Ovary (tissue), 9 donors: ENCODE results near the gene CYFIP2. TPM values are rescaled to one million over a fixed set of nuclear protein-coding genes. Genes with fewer than 3 reads are reported as not detected.

ENCODE experiments used
- DNase-seq, 5 donors: peaks; one replicate each; pipeline ENCODE4 v3.0.0-alpha.2; 2019 to 2020
- H3K27ac ChIP-seq, 2 donors: fragments of 200-600 bp; one replicate each; pipeline versions ENCODE4 v1.5.1 to v1.8.0; 2019 to 2022
- H3K27me3 ChIP-seq: fragments of 200-600 bp; one replicate; pipeline ENCODE4 v1.8.0; 2022
- H3K36me3 ChIP-seq: fragments of 200-600 bp; sonication (generic); one replicate; pipeline ENCODE4 v1.5.1; 2019
- H3K4me1 ChIP-seq: one replicate; pipeline ENCODE4 v1.8.1; 2013; ENCODE audit warnings: mild to moderate bottlenecking, moderate library complexity; ENCODE audit not compliant: insufficient read depth
- H3K4me3 ChIP-seq: fragments of 200-600 bp; sonication (generic); one replicate; pipeline ENCODE4 v1.5.1; 2017
- H3K9me3 ChIP-seq, 2 donors: fragments of 200-600 bp in 1 of 2; sonication (generic) in 1 of 2; one replicate each; pipeline versions ENCODE4 v1.5.1 to v1.8.1; 2013 to 2019; ENCODE audit warnings: mild to moderate bottlenecking in 1 of 2, moderate library complexity in 1 of 2
- CTCF ChIP-seq, 3 donors: fragments of 450-650 bp in 2 of 3; fragments of 200-600 bp in 1 of 3; IDR thresholded peaks; one replicate each; pipeline versions ENCODE4 v1.5.1 to v1.8.0; 2016 to 2022; ENCODE audit warnings: antibody characterized with exemption in 3 of 3, mild to moderate bottlenecking in 1 of 3
- EP300 ChIP-seq: sonication (generic); formaldehyde crosslinking; IDR thresholded peaks from one replicate; pipeline ENCODE4 v1.6.1; 2017; ENCODE audit warnings: antibody characterized with exemption
- POLR2A ChIP-seq: fragments of 450-650 bp; IDR thresholded peaks from one replicate; pipeline ENCODE4 v1.6.1; 2017; ENCODE audit warnings: antibody characterized with exemption, mild to moderate bottlenecking, moderate library complexity
- WGBS, 3 donors: extraction: QIAGEN DNeasy Blood & Tissue Kit in 1 of 3; methylation state at CpG; one replicate each; pipeline versions ENCODE4 v1.1.5 to v1.1.7; 2013 to 2017; 5-methylcytosine and 5-hydroxymethylcytosine counted together
- intact Hi-C, 4 donors: fragments of 100-400 bp; cut with DNase I; formaldehyde crosslinking; loops; one replicate each; pipeline versions ENCODE4 v1.11.0 to v1.15.1; 2022 to 2023
- polyA plus RNA-seq, 2 donors: library from polyadenylated mRNA; stranded (reverse); fragments of 200-250 nt in 1 of 2; fragments of 350-450 nt in 1 of 2; fragmentation: Illumina TruSeq in 1 of 2; extraction: RNeasy Lipid Tissue Mini Kit (QIAGEN cat#74804) in 1 of 2; gene quantifications; one replicate each; pipeline ENCODE4 v1.2.3, GENCODE V29; 2013 to 2014
- total RNA-seq, 7 donors: library from RNA; depleted of rRNA in 2 of 7; stranded (reverse); fragments of >200 nt in 2 of 7; fragmentation: NEBNext Ultra II Directional in 3 of 7; extraction: Animal tissue kit (Norgen Biotek cat#: 25700) in 3 of 7; gene quantifications; one replicate each; pipeline versions ENCODE4 v1.1.0 to v1.2.4, GENCODE V29; 2016 to 2023
- donor health status: DM: no; HTN: no; CAD: no; lungs with moderate emphysema.
- donor health status: DM: no; HTN: no; CAD: no.
- donor health status: Bipolar disorder and iron deficiency.
- donor health status: DM: yes; HTN: yes; CAD: no.
- donor health status: DM: no; HTN: no; CAD: no.
- donor health status: DM: yes; HTN: yes; CAD: no.

Gene CYFIP2
- total and polyA plus RNA-seq, 9 donors: 4.9 to 39.8 (median 17.1) TPM

DNA sequence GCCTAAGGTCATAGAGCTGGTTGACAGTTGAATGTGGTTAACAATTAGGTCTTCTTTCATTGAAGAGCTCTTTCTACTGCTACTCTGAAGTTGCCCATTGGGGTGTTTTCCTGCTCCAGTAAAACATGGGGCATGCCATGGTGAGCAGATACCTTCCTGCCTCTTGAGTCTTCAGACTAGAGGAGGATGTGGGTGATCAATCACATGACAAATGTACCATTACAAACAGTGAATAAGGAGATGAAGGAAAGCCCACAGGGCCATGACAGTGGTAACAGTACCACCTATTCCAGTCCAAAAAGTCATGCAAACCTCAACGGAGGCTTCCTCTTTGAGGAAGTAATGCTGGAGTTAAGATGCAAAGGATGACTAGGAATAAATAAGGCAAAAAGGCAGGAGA lies 73.5 kb downstream of the CYFIP2 start:
- H3K27me3 ChIP-seq: no peaks in the 10 kb centered on the region
- H3K36me3 ChIP-seq: no peaks in the 10 kb centered on the region
- intact Hi-C loops: no loop called here
- no peaks in the 10 kb centered on the region for H3K9me3 ChIP-seq
- 91 to 98% (median 96%) methylated on average over 1 of the region's 1 CpG for WGBS, 3 donors
- H3K4me3 ChIP-seq: no peak overlapping the region
- no peak for DNase-seq
- TF ChIP-seq EP300 (no peak), POLR2A (no peak), CTCF (IDR thresholded peaks at IDR 0.05) (no peak)
- no peak overlapping the region for H3K27ac ChIP-seq
- no peaks in the 10 kb centered on the region for H3K4me1 ChIP-seq

DNA sequence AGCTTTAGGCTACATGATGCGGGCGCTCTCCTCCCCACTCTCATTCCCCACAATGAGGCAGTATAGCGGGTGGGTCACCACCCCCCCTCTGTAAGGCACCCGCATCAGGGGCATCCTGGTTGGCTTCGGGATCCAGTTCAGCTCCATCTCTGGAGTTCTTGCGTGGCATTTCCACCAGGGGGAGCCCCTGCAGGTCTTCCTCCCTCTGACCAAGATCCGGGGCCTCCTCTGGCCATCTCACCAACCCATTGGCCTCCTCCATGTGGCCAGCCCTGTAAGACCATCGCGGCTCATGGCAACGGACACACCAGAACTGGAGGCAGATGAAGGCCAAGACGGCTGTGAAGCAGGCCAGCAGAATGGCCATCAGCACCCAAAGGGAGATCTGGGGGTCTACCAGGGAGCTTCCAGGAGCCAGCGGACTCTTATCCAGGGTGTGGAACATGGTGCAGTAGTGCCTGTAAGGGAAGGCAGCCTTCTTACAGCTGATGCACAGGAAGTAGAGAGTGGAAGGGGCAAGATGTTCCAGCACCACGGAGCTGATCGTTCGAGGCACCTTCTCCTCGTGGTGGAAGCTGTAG lies 77.0 kb downstream of the CYFIP2 start:
- H3K4me3 ChIP-seq: no peak overlapping the region
- no peaks in the 10 kb centered on the region for H3K36me3 ChIP-seq
- intact Hi-C loops: no loop called here
- no peaks in the 10 kb centered on the region for H3K27me3 ChIP-seq
- 86 to 89% (median 86%) methylated on average over 16 of the region's 16 CpGs for WGBS, 3 donors
- H3K9me3 ChIP-seq: no peaks in the 10 kb centered on the region
- TF ChIP-seq CTCF (IDR thresholded peaks at IDR 0.05) (no peak), EP300 (no peak), POLR2A (no peak)
- DNase-seq: no peak
- H3K4me1 ChIP-seq: no peaks in the 10 kb centered on the region
- no peak overlapping the region for H3K27ac ChIP-seq

GRCh38 chr5:157343842-157344790 lies 78.2 kb downstream of the CYFIP2 start:
- Histone ChIP-seq H3K27me3 (no peaks in the 10 kb centered on the region), H3K4me3 (no peak overlapping the region), H3K4me1 (no peaks in the 10 kb centered on the region), H3K27ac (no peak overlapping the region), H3K9me3 (no peaks in the 10 kb centered on the region), H3K36me3 (no peaks in the 10 kb centered on the region)
- intact Hi-C loops: no loop called here
- DNase-seq: no peak
- no peak for TF ChIP-seq CTCF (IDR thresholded peaks at IDR 0.05)
- TF ChIP-seq POLR2A: no peak
- no peak for TF ChIP-seq EP300
- WGBS, 3 donors: 85 to 89% (median 85%) methylated on average over 14 of the region's 14 CpGs

GRCh38 chr5:157345067-157345466 lies 79.1 kb downstream of the CYFIP2 start:
- DNase-seq: no peak
- Histone ChIP-seq H3K27ac (no peak overlapping the region), H3K9me3 (no peaks in the 10 kb centered on the region), H3K4me1 (no peaks in the 10 kb centered on the region), H3K36me3 (no peaks in the 10 kb centered on the region), H3K27me3 (no peaks in the 10 kb centered on the region), H3K4me3 (no peak overlapping the region)
- intact Hi-C loops: no loop called here
- TF ChIP-seq POLR2A: no peak
- TF ChIP-seq EP300: no peak
- no peak for TF ChIP-seq CTCF (IDR thresholded peaks at IDR 0.05)
- WGBS, 3 donors: 51 to 69% (median 61%) methylated on average over 7 of the region's 7 CpGs
